Lower lobe of right lung (tissue), 2 donors: Measurements from ENCODE around the gene LAMP1. TPM values are rescaled to one million over a fixed set of nuclear protein-coding genes. Genes with fewer than 3 reads are reported as not detected.

Source experiments
- ATAC-seq, 2 donors: fragments of 200-7000 bp; cut with Tn5 transposase; one replicate each; pipeline ENCODE4 v1.9.1; 2020 to 2022; ENCODE audit warnings: mild to moderate bottlenecking in 2 of 2, moderate library complexity in 2 of 2
- DNase-seq: peaks from one replicate; pipeline ENCODE4 v3.0.0-alpha.2; 2020
- H3K27ac ChIP-seq: fragments of 200-600 bp; one replicate; pipeline ENCODE4 v1.8.0; 2022
- H3K27me3 ChIP-seq: fragments of 200-600 bp; one replicate; pipeline ENCODE4 v1.8.0; 2022; ENCODE audit warnings: low read depth
- H3K36me3 ChIP-seq: fragments of 200-600 bp; one replicate; pipeline ENCODE4 v1.8.0; 2022; ENCODE audit warnings: mild to moderate bottlenecking
- H3K4me1 ChIP-seq: fragments of 200-600 bp; one replicate; pipeline ENCODE4 v1.8.0; 2022
- H3K4me3 ChIP-seq: fragments of 200-600 bp; one replicate; pipeline ENCODE4 v1.8.0; 2022; ENCODE audit warnings: mild to moderate bottlenecking
- H3K9me3 ChIP-seq: fragments of 200-600 bp; one replicate; pipeline ENCODE4 v1.8.0; 2022
- CTCF ChIP-seq: fragments of 200-600 bp; IDR thresholded peaks from one replicate; pipeline ENCODE4 v1.8.0; 2022; ENCODE audit warnings: antibody characterized with exemption, mild to moderate bottlenecking
- intact Hi-C: fragments of 100-400 bp; cut with DNase I; formaldehyde crosslinking; loops from one replicate; pipeline ENCODE4 v1.11.0; 2022
- total RNA-seq: library from RNA; stranded (reverse); fragmentation: NEBNext Ultra II Directional; extraction: Animal tissue kit (Norgen Biotek cat#: 25700); gene quantifications from one replicate; pipeline ENCODE4 v1.2.1, GENCODE V29; 2021
- donor health status: DM: no; HTN: yes; CAD: no; lungs with severe emphysema.

LAMP1 gene
- total RNA-seq, 1 donor from 2014 or later: 353 TPM

- Histone ChIP-seq H3K27me3 (peaks cover 16% of the 10 kb centered on the region), H3K36me3 (no peaks in the 10 kb centered on the region), H3K9me3 (no peaks in the 10 kb centered on the region), H3K27ac (no peak overlapping the region), H3K4me3 (peak overlapping the region; percentile 33), H3K4me1 (peaks cover 7% of the 10 kb centered on the region)
- peak; percentile 66 for DNase-seq
- ATAC-seq: no peak
- intact Hi-C loops: no loop called here
- no peak for TF ChIP-seq CTCF
Measured at GRCh38 chr13:113292021-113292862, 4.8 kb upstream of the LAMP1 start.

- Histone ChIP-seq H3K27ac (no peak overlapping the region), H3K4me3 (no peak overlapping the region), H3K27me3 (peaks cover 12% of the 10 kb centered on the region), H3K36me3 (no peaks in the 10 kb centered on the region), H3K9me3 (no peaks in the 10 kb centered on the region), H3K4me1 (peaks cover 16% of the 10 kb centered on the region)
- no peak for TF ChIP-seq CTCF
- no peak for ATAC-seq
- no peak for DNase-seq
- intact Hi-C loops: no loop called here
Measured at GRCh38 chr13:113293686-113294085, 3.4 kb upstream of the LAMP1 start.

GRCh38 chr13:113295776-113296175 is 1.3 kb upstream of the LAMP1 start:
- Histone ChIP-seq H3K9me3 (no peaks in the 10 kb centered on the region), H3K27me3 (peaks cover 12% of the 10 kb centered on the region), H3K36me3 (no peaks in the 10 kb centered on the region), H3K4me3 (no peak overlapping the region), H3K27ac (no peak overlapping the region), H3K4me1 (peaks cover 34% of the 10 kb centered on the region)
- intact Hi-C loops: no loop called here
- DNase-seq (no peak), ATAC-seq (no peak)
- TF ChIP-seq CTCF: no peak

- ATAC-seq (peak in 1 of 2 donors; percentile 12), DNase-seq (peak; percentile 56)
- peak overlapping the region; percentile 90 for H3K27ac ChIP-seq
- H3K9me3 ChIP-seq: no peaks in the 10 kb centered on the region
- peak overlapping the region; percentile 95 for H3K4me3 ChIP-seq
- intact Hi-C loops: no loop called here
- no peak for TF ChIP-seq CTCF
- H3K4me1 ChIP-seq: peaks cover 34% of the 10 kb centered on the region
- peaks cover under 1% of the 10 kb centered on the region for H3K36me3 ChIP-seq
- peaks cover 4% of the 10 kb centered on the region for H3K27me3 ChIP-seq
Measured at GRCh38 chr13:113297370-113298042, 467 bp downstream of the LAMP1 start.

GRCh38 chr13:113298043-113298945 is 1.3 kb downstream of the LAMP1 start:
- Histone ChIP-seq H3K4me1 (peaks cover 34% of the 10 kb centered on the region), H3K36me3 (peaks cover 8% of the 10 kb centered on the region), H3K4me3 (peak overlapping the region; percentile 95), H3K27ac (peak overlapping the region; percentile 90), H3K27me3 (peaks cover 4% of the 10 kb centered on the region), H3K9me3 (no peaks in the 10 kb centered on the region)
- ATAC-seq: no peak
- TF ChIP-seq CTCF: no peak
- DNase-seq: no peak
- intact Hi-C loops: no loop called here
